CD4-positive, alpha-beta T cell treated with Interferon gamma for 1 hour (primary cell): Measurements from ENCODE around the gene C3orf70.

Experiments
- DNase-seq: peaks from one replicate; pipeline ENCODE4 v3.0.0-alpha.2; 2020

C3orf70 gene, protein sequence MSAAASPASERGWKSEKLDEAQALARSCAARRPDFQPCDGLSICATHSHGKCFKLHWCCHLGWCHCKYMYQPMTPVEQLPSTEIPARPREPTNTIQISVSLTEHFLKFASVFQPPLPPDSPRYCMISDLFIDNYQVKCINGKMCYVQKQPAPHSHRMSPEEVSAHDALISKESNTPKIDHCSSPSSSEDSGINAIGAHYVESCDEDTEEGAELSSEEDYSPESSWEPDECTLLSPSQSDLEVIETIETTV

DNA sequence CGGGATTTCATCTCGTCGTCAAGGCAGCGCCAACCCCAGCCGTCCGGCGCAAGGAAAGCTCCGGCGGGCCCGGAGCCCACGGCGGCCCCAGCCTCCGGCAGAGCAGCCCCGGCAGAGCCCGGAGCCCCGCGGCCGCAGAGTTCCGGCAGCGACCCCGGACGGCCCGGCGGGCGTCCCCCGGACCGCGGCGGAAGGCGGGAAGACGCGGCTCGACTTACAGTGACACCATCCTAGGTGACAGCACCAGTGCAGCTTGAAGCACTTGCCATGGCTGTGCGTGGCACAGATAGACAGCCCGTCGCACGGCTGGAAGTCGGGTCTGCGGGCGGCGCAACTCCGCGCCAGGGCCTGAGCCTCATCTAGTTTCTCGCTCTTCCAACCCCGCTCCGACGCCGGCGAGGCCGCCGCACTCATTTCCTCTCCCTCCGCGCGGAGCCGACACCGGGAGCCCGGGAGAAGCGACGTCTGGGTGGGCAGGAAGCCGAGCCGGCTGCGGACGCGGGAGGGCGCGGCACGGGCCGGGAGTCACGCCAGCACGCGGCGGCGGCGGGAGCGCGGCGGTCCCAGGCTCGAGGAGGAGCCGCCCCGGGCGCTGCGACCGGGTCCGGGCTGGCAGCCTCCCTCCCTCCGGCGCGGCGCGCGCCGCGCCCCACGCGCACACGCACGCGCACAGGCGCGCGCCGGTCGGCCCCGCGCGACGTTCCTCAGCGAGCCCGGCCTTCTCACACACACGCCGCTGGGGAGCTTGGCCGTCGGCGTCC, at the start of gene C3orf70:
TSS of gene C3orf70 (minus strand) at position 651 of the 761 bp plus-strand sequence. CDS start at position 414, 237 bp downstream.
- DNase-seq = peak; percentile 3

DNA sequence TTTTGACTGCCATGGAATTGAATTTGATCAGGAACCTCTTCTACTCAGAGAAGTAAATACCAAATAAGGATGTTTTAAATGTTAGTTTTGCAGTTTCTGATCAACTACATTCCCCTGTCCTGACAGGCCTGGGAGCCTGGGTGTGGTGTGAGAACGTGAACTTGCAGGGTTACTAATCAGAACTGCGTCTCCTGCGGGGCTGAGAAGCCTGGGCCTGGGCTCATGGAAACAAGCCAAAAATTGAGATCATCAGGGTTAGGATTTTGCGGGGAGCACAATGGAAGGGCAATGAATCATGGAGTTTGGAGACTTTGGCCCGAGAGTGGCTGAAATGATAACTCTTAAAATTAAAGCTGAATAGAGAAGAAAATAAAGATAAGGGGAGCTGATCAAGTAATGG, 47.8 kb upstream of the C3orf70 start:
- no peak for DNase-seq

DNA sequence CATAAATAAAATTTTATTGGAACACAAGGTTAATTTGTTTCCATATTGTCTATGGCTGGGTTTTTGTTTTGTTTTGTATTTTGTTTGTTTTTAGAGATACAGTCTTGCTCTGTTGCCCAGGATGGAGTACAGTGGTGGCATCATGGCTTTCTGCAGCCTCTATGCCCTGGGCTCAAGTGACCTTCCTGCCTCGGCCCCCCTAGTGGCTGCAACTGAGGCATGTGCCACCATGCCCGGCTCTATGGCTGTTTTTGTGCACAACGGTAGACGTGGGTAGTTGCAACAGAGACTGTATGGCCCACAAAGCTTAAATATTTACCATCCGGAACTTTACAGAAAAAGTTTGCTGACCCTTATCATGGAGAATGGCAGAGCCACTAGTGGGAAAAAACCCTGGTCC, 46.8 kb upstream of the C3orf70 start:
- no peak for DNase-seq

DNA sequence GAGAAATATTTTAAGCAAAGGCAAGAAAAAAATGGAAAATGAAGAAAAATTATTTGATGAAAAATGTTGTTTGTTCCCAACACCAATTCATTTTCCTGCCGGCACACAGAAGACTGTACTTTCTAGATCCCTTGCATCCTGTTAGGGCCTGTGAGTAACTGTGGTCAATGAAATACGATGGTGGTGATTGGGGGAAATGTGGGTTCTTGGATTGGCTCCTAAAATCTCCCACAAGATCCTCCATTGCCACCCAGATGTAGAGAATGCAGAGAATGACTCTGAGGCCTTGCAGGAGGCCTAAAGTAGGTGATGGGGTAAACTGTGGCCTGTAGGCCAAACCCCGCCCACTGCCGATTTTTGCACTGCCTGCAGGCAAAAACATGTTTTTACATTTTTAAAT, 46.3 kb upstream of the C3orf70 start:
- no peak for DNase-seq

DNA sequence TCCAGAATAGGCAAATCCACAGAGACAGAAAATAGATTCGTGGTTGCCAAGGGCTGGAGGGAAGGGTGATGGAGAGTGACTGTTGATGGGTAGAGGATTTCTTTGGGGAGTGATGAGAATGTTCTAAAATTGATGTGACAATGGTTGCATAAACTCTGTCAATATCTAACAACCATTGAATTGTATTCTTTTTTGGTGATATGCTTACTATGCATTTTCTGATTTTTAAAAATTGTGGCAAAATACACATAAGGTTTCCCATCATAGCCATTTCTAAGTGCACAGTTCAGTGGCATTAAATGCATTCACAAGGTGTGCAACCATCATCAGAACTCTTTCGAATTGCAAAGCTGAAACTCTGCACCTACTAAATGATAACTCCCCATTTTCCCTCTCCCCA, 44.2 kb upstream of the C3orf70 start:
- no peak for DNase-seq

DNA sequence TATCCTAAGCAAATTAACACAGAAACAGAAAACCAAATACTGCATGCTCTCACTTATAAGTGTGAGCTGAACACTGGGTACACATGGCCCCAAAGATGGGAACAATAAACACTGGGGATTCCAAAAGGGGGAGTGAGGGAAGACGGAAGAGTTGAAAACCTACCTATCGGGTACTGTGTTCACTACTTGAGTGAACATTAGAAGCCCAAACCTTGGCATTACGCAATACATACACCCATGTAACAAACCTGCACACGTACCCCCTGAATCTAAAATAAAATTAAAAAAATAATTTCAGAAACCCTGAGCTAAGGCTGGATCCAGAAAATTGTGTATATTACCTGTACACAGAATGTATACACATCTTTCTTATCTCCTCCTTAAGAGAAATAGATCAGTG, 42.8 kb upstream of the C3orf70 start:
- DNase-seq = no peak

DNA sequence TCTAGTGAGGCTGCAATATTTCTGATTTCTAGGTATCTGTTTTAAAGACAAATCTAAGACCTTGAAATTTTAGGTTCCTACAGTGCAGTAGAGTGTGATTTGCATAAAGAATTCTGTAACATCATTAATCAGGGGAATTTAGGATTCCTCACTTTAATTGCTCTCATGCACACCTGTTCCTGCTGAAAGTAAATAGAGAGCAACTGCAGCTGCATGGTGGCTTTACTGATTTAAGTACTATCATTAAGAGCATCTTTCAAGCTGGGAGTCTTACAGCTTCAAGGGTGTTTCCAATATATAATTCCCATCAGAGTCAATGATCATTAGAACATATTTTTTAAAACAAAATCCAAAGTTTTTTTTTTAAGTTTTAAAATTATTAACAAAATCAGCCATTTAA, 36.0 kb upstream of the C3orf70 start:
- DNase-seq = no peak

DNA sequence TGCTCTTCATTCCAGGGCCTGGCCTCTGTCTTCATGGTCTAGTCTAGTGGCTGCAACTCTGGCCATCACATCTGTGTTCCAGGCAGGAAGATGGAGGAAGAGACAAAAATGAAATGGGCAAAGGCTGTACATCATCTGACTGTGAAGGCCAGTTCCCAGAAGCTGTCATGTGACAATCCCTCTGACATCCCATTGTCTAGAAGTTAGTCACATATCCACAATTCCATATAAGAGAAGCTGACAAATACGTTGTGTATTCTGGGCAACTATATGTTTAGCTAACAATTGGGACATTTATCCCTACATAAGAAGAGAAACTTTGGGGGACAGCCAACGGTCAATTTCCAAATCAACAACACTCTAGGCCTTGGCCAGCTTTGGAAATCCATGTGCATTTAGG, 34.5 kb upstream of the C3orf70 start:
- no peak for DNase-seq

DNA sequence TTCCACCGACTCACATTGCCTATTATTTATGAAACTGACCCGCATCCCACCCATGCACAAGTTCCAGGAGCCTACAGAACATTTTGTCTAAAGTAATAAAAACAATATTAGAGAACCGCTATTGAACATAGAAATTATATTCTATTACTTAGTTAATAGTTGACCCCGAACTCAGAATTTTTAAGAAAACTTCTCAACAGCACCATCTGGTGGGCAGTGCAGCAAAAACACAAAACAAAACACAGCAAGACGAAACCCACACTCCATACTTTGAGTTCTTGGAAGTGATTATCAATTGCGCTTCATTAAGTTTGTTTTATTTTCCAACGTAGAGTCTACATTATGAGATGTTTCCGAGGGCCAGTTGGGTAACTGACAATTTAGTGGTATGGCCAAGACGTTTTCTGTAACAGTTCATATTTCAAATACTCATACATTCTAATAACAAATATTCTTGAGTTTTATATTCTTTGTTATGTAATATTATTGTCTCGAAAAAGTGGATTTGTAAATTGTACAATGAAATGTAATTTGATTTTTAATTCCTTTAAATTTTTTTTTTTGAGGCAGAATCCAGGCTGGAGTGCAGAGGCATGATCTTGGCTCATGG, 24.0 kb upstream of the C3orf70 start:
- DNase-seq = no peak

DNA sequence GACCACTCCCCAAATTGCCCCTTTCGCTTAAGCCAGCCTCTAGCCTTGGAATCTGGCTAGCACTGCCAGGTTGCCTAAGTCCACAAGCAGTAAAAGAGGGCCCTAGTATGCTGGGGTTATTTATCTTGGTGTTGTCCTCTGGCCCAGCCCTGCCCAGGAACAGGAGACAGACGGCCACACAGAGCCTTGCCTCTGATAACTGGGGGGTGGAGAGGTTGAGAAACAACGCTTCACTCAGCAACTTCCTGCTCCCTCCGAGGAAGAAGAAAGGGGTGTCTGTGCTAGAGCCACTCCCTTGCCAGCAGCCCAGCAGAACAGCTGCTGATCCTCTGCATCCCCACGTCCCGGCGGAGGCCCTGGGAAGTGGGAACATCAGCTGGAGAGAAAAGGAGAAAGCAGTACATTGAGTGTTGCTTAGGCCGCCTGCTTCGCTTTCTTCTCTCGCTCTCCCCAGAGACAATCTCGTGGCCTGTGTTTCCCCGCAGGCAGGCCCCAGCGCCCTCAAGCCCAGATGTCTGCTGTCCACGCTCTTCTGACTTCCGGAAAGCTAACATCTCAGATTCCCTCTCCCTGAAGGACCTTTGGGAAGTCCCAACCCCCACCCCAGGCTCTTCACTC, 22.6 kb upstream of the C3orf70 start:
- peak; percentile 3 for DNase-seq

DNA sequence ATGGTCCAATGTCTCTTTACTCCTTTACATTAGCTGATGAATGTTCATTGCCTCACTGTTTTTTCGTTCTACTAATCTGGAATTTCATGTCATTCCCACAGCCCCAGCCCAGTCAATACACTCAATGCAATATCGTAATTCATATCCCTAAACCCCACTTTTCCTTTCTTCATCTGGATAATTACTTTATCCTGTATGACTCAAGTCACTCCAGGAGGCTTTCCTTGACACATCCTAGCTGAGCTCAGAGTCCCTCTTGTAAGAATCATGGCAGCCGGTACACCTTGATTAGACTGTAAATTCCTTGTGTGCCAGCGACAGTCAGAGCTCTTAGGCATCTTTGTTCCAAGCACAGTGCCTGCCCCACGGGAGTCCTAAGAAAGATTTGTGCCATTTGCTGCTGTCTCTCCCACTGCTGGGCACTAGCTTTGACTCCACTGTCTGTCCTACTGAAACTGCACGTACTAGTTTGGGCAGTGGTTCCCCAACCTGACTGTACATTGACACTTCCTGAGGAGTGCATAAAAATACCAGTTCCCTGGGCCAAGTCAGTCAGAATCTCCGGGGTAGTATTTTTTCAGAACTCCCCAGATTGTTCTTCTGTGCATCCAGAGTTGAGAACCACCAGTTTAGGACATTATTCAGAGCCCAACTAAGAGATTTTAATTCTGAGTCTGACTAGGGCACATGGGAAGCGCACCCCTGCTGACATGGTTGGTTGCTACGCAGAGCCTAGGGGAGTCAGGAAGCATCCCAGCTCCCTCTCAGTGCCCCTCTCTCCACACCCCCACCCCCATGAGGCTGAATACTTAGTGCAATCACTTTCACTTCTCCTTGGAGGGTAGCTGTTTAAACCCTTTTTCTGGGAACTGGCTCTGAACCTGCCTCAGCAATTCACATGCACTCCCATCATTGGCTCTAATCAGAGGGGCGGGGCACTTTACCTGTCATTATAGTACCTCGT, 19.5 kb upstream of the C3orf70 start:
- DNase-seq = no peak

DNA sequence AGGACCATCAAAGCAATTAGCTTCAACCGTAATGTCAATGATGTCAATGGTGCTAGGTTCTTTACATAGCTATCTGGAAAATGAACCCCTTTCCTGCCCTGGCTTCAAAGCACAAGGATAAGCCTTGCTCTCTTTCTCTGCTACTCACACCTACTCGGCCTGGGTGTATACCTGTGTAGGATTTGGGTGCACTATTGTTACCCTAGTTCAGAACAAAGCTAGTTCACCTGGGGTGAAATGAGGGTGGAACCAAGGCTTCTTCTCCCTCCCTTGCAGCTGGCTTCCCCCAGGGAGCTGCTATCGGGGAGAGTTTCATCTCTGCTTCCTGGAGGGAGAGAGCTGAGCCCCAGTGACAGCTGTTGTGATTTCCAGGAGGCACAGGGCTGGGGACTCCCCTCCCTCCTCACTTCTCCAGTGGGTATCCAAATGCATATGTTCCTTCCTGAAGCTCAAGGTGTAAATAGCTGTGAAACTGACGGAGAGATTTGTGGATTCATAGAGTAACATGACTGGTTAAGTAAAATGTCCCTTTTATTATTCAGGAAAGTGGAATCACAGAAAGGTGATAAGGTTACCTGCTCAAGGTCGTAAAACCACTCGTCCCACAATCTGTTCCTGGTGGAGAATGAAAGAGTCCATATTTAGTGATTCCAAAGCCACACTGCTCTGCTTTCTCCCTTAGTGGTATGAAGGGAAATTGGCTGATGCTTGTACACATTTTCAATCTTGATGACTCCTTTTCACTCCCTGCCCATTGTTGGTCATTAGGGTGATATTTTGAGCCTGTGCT, 11.8 kb upstream of the C3orf70 start:
- no peak for DNase-seq

DNA sequence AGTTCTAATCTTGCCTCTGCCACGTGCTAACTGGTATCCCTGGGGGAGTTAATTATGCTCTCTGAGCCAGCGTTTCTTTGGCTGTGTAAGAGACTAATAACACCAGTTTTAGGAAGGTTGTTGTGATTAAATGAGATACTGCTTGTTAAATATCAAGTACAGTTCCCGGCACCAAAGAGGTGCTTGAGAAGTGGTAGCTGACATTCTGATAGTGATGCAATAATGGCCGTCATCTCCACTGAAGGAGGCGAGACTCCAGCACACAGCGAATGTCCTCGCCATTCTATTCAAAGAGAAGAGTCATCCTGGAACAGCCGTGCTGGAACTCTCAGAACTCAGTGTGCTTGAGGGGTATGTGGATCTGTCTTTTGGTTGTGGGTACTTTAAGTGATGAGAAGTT, 9.8 kb upstream of the C3orf70 start:
- no peak for DNase-seq

DNA sequence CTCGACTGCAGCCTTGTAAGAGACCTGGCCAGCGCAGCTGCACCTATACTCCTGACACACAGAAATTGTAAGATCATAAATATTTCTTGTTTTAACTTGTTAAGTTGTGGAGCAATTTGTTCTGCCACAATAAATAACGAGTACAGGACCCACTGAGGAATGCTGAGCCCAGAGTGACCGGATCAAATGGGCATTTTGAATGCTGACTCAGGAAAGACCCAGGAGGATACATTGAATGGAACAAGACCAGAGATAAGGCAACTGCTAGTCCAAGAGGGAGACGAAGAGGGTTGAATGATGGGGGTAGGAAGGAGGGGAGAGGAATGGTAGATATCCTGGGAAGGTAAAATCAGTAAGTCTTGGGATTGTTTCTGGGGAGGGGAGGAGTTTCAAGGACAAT, 8.9 kb upstream of the C3orf70 start:
- no peak for DNase-seq

DNA sequence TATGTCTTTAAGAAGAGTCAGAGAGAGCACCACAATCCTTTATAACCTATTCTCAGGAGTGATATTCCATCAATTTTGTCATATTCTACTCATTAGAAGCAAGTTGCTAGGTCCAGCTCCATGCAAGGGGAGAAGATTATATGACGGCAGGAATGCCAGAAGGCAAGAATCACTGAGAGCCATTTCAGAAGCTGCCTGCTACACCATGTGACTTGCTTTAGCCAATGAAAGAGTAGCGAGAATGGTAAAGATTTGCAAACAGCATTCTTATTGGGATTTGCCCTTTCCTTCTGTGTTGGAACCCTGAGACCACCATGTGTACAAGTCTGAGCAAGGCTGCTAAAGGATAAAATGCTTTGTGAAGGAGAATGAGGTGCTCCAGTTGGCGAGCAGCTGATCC, 4.5 kb upstream of the C3orf70 start:
- no peak for DNase-seq

DNA sequence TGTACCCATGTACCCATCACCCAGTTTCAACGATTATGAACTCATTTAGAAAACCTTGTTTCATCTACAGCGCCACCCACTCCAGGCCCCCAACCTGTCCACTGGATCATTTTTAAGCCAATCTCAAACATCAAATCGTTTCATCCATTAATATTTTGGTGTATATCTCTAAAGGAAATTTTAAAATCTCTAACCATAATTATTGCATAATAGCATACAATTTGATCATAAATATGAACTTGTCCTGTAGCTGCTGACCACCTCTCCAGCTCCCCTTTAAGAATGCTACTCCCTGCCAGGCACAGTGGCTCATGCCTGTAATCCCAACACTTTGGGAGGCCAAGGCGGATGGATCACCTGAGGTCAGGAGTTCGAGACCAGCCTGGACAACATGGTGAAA, 2.8 kb upstream of the C3orf70 start:
- no peak for DNase-seq

DNA sequence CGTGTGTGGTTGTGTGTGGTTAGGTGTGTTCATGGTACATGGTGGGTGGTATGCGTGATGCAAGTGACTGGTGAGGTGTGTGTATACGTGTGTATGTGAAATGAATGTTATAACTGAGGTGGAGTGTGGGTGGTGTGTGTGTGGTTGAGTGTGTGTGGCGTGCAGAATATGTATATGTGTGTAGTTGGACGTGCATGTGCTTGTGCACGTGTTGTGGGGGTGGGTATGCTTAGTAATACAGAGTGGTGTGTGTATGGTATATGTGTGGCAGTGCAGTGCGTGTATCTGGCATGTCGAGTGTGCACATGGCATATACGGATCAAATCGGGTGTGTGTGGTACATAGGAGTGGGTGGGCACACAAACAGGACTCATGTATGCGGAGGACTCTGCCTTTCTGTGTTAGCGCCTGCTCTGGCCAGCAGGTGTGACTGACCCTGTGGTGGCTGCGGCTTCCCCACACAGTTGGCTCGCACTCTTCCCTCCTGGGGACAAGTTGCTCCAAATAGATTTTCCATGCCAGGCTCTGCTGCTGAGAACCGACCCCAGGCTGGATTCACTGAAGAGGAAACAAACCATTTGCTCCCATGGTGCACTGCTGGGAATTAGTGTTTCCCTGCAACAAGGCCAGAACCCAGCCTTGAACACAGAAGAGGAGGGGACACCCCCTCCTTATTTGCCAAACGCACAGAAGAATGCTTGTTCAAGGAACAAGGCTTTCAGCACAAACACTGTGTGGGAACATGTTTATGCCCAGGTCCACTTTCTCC, 1.2 kb upstream of the C3orf70 start:
- DNase-seq = no peak

DNA sequence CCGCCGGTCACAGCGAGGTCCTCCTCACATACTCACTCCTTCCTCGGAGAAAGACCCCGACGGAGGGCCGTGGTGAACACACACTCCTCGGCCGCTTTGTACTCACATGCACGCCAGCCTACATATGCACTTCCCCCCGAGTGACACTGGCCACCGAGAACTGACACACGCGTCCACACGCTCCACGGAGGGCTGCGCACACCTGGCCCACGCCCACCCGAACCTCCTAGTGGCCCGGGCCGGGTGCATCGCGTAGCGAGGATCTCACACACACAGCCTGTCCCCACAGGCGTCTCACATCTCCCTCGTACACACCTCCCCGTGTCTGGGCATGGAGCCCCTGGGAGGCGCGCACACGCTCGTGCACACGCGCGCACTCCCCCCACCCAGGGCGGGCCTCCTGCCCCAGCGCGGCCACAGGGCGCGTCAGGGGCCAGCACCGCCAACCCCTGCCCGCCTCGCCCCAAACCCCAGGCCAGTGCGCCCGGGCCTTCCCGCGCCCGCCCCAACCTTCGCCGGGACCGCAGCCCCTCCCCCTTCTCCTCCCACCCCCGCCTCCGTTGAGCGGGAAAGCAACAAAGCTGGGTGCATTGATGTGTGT, 411 bp upstream of the C3orf70 start:
- DNase-seq = no peak

DNA sequence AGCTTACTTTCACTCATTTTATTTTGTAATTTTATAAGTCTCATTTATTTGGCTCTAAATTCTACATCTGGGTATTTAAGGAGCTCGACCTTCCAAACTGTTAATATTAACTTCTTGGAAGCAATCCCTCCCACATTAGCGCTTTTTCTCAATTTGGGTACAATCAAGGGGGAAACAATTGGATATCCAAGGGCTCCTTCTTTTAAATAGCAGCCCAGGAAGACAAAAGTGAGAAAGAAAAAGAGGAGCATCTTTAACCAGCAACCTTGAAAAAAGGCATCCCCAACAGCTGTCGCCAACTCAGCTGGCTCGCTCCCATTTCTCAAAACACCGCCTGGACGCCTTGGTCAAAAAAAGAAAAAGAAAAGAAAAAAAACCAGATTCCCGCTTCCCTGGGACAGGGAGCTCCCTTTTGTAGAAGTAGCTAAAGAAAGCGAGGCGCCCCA, 873 bp downstream of the C3orf70 start:
- DNase-seq = no peak
